Measurements from ENCODE around the gene MAP3K7.

The MAP3K7 gene

DNA sequence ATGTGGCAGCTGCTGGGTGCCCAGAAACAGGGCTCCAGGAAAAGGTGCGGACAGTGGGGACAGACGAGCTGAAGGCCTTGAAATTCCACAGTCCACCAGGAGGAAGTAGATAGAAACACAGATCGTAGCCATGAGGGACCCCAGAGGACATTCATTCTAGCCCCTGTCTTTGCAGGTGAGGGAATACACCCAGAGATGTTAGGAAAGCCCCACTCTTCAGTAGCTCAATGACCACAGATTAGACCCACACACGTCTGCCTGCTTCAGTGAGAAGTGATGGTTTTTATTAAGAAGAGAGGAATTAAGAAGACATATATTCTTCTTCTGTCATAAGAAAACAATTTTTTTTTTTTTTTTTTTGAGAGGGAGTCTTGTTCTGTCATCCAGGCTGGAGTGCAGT lies 123.0 kb downstream of the MAP3K7 start:
- TF ChIP-seq CTCF (conservative IDR thresholded peaks at IDR 0.05) = no peak
- H3K27ac ChIP-seq = no peak overlapping the region
